Hair follicle dermal papilla cell (primary cell): Measurements from ENCODE around the gene RUVBL1. TPM values are rescaled to one million over a fixed set of nuclear protein-coding genes. Genes with fewer than 3 reads are reported as not detected.

Experiments used
- small RNA-seq: library from RNA; depleted of rRNA; stranded (forward); fragments of <200 nt; gene quantifications from one replicate; pipeline ENCODE3, GENCODE V24; 2012
- total RNA-seq: library from RNA; depleted of rRNA; stranded (reverse); fragments of >200 nt; gene quantifications from 2 replicates; pipeline ENCODE4 v1.2.3, GENCODE V29; 2012

Gene RUVBL1
- total RNA-seq: 30.5 and 39.3 TPM in 2 replicates

GRCh38 chr3:128123538-128124368, at the start of gene RUVBL1:
Gene RUVBL1 (minus strand): TSS chr3:128123812. CDS start chr3:128123724, 88 bp downstream.

DNA sequence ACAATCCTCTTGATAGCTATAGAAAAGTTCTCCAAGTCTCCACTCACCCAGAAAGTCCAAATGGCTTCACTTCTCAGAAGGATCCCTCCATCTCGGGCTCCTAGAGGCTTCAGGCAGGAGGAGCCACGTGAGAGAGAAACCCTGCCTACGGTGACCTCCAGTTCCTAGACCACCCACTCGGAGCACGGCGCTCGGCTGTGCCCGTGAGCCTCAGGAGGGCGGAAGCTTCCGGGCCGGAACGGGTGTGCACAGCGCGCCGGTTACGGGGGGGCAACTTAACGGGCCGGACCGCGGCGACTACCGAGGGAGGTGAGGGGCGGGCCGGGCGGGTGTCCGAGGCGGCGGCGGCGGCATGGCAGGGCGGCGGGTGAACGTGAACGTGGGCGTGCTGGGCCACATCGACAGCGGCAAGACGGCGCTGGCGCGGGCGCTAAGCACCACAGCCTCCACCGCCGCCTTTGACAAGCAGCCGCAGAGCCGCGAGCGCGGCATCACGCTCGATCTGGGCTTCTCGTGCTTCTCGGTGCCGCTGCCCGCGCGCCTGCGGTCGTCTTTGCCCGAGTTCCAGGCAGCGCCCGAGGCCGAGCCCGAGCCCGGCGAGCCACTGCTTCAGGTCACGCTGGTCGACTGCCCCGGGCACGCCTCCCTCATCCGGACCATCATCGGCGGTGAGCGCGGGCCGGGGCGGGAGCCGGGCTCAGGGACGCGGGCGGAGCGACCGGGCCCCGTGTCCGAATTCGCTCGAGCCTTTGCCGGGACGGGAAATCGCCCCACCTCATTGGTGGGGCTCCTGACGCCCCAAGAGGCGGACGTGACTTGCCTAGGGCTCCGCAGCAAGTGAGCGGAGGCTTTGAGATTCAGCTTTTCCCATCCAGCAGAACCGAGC, 29.8 kb upstream of the RUVBL1 start, which contains the start of gene EEFSEC:
EEFSEC (plus strand) TSS at position 326 of the 886 bp plus-strand sequence; CDS start at position 353, 27 bp downstream.

GRCh38 chr3:128051837-128052594, 71.6 kb downstream of the RUVBL1 start, which contains the start of gene SEC61A1:
Gene SEC61A1 (plus strand): TSS chr3:128052437. CDS start chr3:128052553, 116 bp downstream.

Small RNAs within 50 kb of the gene (small RNA-seq; reads per million reads assigned to genes)
- gene RNU2-37P (0.22 reads per million), gene RNU6-823P (not detected)

Other genes with a start within 250 kb of the RUVBL1 start
- not detected in 2 replicates for gene KBTBD12, start 208.6 kb downstream of the RUVBL1 start, total RNA-seq
- 325 and 346 TPM in 2 replicates for gene SEC61A1, start 71.4 kb downstream of the RUVBL1 start, total RNA-seq
- 6.6 and 10.1 TPM in 2 replicates for gene EEFSEC, start 29.7 kb upstream of the RUVBL1 start, total RNA-seq